Bronchial epithelial cell (primary cell): ENCODE results near the gene CHST11. TPM values are rescaled to one million over a fixed set of nuclear protein-coding genes. Genes with fewer than 3 reads are reported as not detected.

Experiments used
- DNase-seq: peaks from one replicate; pipeline ENCODE4 v3.0.0-alpha.2; 2010; ENCODE audit warnings: low read depth
- FAIRE-seq: peaks from 2 replicates; lab custom pipeline; 2011; peaks lifted over from hg19 to GRCh38; lab: Jason Lieb, UNC
- H3K27me3 ChIP-seq: 2 replicates; pipeline ENCODE4 v1.5.1; 2011; ENCODE audit warnings: low read length; ENCODE audit not compliant: control insufficient read depth, insufficient read depth
- H3K36me3 ChIP-seq: 2 replicates; pipeline ENCODE4 v1.5.1; 2011; ENCODE audit warnings: low read length; ENCODE audit not compliant: control insufficient read depth, insufficient read depth
- H3K4me3 ChIP-seq: 2 replicates; pipeline ENCODE4 v1.5.1; 2011; ENCODE audit warnings: mild to moderate bottlenecking, low read depth, low read length, control low read depth
- CTCF ChIP-seq: IDR thresholded peaks from 2 replicates; pipeline ENCODE4 v1.5.1; 2011; ENCODE audit warnings: mild to moderate bottlenecking, moderate library complexity, low read length, control low read depth, inconsistent platforms; ENCODE audit not compliant: insufficient read depth, severe bottlenecking
- total RNA-seq: library from RNA; depleted of rRNA; stranded (reverse); fragments of >200 nt; gene quantifications from 2 replicates; pipeline ENCODE4 v1.2.1, GENCODE V29; 2014

Gene CHST11
- total RNA-seq, 1 donor from 2014 or later, result 7.9 TPM

GRCh38 chr12:104758771-104759170, 302.0 kb downstream of the CHST11 start:
- Histone ChIP-seq H3K36me3 (peaks cover 2% of the 10 kb centered on the region), H3K4me3 (no peak overlapping the region), H3K27me3 (no peaks in the 10 kb centered on the region)
- TF ChIP-seq CTCF, result no peak
- DNase-seq (no peak), FAIRE-seq (peak; percentile 7)

- no peak for TF ChIP-seq CTCF
- DNase-seq (no peak), FAIRE-seq (no peak)
- Histone ChIP-seq H3K4me3 (no peak overlapping the region), H3K36me3 (peaks cover 2% of the 10 kb centered on the region), H3K27me3 (no peaks in the 10 kb centered on the region)
These were observed 304.3 kb downstream of the CHST11 start for GRCh38 chr12:104761091-104761490.

- Histone ChIP-seq H3K36me3 (peaks cover 2% of the 10 kb centered on the region), H3K4me3 (no peak overlapping the region), H3K27me3 (no peaks in the 10 kb centered on the region)
- FAIRE-seq (no peak), DNase-seq (no peak)
- no peak for TF ChIP-seq CTCF
These were observed 304.9 kb downstream of the CHST11 start for GRCh38 chr12:104761611-104762010.

GRCh38 chr12:104763168-104763805, 306.5 kb downstream of the CHST11 start:
- no peak for TF ChIP-seq CTCF
- DNase-seq, result peak; percentile 61
- Histone ChIP-seq H3K36me3 (no peaks in the 10 kb centered on the region), H3K4me3 (no peak overlapping the region), H3K27me3 (no peaks in the 10 kb centered on the region)
- no peak for FAIRE-seq

GRCh38 chr12:104764225-104765091, 307.7 kb downstream of the CHST11 start:
- no peak for TF ChIP-seq CTCF
- H3K4me3 ChIP-seq, result no peak overlapping the region
- no peaks in the 10 kb centered on the region for H3K36me3 ChIP-seq
- DNase-seq (no peak), FAIRE-seq (no peak)
- H3K27me3 ChIP-seq, result no peaks in the 10 kb centered on the region
